ENCODE measurements around the gene SLC25A21.
"Not testable (repeated sequence)": the region's sequence is repeated elsewhere in the genome, so short reads cannot be mapped to it uniquely, and the experiment has no call there.

Gene SLC25A21

DNA sequence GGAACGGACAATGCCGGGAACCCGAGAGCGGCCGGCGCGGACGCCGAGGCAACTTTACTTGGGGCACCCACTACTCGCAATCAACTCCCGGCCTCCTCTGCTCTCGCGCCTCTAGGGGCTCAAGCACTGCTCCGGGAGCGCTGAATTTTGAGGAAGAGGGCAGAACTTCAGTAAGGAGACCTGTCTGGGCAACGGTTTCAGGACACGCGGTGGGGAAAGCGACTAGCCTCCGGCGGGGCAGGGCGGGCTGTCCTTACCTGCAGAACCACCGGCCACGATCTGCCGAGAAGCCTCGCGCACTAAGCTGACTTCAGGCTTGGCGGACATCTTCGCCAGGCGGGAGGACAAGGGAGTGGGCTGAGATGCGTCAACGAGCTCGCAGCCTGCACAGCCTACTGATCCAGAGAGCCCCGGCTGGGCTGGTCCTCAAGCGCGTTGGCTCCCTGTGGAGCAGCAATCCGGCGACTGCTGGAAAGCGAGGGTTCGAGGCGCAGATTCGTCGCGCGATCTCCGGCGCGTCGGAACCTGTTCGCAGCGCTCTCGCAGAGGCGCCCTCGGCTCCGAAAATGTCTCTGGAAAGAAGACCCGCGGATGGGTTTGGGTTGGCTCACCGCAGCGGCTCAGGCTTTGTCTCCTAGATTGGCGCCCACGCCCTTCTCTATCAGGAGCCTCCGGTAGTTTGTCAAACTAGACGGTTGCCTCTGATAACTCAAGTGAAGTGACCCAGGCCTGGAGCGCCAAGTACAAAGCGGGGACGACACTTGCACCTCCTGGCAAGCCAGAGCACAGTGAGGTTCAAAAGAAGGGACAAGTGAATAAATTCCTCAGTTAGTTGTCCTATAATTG lies at the start of gene SLC25A21:
Gene SLC25A21 (minus strand): TSS at position 583 of the 846 bp plus-strand sequence.
- DNase-seq (ENCODE audit: low read depth, low spot score), result peak; percentile 53

- no peak for DNase-seq (ENCODE audit: low read depth, low spot score)
Observed at GRCh38 chr14:37221073-37221472, 48.7 kb upstream of the SLC25A21 start.

DNA sequence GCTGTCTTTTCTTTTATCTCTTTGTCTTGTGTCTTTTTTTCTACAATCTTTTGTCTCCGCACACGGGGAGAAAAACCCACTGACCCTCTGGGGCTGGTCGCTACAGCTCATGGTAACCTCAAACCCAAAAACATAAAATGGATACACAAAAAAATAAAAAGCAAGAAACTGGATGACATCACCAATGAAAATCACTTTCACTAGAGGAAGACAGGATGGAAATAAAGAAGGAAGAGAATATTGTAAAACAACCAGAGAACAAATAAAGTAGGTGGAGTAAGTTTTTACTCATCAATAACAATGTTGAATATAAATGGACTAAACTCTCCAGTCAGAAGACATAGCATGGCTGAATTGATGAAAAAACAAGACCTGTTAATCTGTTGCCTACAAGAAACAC lies 42.9 kb upstream of the SLC25A21 start:
- no peak for DNase-seq (ENCODE audit: low read depth, low spot score)

GRCh38 chr14:37213016-37213415 lies 40.6 kb upstream of the SLC25A21 start:
- no peak for DNase-seq (ENCODE audit: low read depth, low spot score)

- no peak for DNase-seq (ENCODE audit: low read depth, low spot score)
Observed at GRCh38 chr14:37210448-37210847, 38.0 kb upstream of the SLC25A21 start.

DNA sequence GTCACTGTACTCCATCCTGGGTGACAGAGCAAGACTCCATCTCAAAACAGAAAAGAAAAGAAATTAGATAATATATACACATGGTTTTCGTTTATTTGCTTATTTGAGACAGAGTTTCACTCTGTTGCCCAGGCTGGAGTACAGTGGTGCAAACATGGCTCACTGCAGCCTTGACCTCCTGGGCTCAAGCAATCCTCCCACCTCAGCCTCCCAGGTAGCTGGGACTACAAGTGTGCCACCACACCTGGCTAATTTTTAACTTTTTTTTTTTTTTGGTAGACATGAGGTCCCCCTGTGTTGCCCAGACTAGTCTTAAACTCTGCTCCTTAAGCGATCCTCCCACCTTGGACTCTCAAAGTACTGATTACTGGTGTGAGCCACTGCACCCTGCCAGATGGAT lies 37.2 kb upstream of the SLC25A21 start:
- DNase-seq (ENCODE audit: low read depth, low spot score), result not testable (repeated sequence)

DNA sequence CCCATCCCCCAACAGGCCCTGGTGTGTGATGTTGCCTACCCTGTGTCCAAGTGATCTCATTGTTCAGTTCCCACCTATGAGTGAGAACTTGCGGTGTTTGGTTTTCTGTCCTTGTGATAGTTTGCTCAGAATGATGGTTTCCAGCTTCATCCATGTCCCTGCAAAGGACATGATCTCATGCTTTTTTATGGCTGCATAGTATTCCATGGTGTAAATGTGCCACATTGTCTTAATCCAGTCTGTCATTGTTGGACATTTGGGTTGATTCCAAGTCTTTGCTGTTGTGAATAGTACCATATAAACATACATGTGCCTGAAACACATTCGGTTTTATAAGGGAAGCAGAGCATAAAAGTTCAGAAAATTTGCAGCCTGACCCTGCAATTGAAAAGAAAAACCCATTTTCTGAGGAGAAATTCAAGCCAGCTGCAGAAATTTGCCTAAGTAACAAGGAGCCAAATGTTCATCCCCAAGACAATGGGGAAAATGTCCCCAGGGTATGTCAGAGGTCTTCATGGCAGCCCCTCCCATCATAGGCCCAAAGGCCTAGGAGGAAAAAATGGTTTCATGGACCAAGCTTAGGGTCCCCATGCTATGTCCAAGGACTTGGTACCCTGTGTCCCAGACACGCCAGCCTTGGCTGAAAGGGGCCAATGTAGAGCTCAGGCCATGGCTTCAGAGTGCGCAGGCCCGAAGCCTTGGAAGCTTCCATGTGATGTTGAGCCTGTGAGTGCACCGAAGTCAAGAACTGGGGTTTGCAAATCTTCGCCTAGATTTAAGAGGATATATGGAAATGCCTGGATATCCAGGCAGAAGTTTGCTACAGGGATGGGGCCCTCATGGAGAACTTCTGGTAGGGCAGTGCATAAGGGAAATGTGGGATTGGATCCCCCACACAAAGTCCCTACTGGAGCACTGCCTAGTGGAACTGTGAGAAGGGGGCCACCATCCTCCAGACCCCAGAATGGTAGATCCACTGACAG lies 33.5 kb upstream of the SLC25A21 start:
- not testable (repeated sequence) for DNase-seq (ENCODE audit: low read depth, low spot score)

DNA sequence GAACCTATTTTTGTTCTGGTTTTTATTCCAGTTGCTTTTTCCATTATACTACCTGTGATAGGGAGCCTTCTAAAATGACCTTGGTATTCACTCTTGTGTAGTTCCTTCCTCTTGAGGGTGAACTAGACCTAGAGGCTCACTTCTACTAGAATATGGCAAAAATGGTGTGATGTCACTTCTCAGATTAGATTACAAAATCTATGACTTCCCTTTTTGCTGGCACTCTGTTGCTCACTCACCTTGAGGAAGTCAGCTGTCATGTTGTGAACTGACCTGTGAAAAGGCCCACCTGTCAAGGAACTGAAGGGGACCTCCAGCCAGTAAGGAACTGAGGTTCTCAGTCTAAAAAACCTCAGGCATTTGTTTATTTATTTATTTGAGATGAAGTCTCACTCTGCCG lies 31.0 kb upstream of the SLC25A21 start:
- DNase-seq (ENCODE audit: low read depth, low spot score), result no peak

DNA sequence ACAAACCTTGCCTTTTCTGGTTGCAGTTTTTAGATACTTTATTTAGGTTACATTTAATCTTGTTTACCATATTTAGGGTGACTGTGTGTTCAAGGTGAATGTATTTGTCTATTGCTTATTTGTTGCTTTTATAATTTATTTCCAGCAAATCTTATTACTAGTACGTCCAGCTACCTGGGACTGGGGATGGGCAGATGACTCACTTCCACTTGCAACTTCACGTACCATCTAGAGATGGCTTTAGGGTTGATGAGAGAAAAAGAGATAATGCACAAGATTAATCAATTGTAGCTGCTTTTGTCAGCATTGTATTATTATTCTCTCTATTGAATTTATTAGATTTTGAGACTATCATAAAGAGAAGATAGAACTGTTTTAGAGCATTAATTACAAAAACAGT lies 30.4 kb upstream of the SLC25A21 start:
- no peak for DNase-seq (ENCODE audit: low read depth, low spot score)

DNA sequence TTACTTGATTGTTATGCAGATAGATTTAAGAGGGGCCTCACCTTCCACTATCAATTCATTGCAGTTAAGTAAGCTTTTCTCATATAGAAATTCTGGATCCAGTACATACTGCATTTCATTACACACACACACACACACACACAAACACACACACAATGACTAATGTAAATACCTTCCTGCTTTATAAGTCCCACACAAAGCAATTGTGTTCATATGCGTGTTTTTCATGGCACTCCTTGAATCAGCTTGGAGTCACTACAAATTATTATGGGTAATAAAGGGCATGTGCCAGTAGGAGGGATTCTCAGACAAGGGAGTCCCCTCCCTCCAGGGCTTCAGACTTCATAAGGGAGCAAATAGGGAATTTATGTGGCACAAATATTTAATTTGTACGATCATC lies 29.9 kb upstream of the SLC25A21 start:
- no peak for DNase-seq (ENCODE audit: low read depth, low spot score)

GRCh38 chr14:37201724-37202123 lies 29.3 kb upstream of the SLC25A21 start:
- no peak for DNase-seq (ENCODE audit: low read depth, low spot score)

DNA sequence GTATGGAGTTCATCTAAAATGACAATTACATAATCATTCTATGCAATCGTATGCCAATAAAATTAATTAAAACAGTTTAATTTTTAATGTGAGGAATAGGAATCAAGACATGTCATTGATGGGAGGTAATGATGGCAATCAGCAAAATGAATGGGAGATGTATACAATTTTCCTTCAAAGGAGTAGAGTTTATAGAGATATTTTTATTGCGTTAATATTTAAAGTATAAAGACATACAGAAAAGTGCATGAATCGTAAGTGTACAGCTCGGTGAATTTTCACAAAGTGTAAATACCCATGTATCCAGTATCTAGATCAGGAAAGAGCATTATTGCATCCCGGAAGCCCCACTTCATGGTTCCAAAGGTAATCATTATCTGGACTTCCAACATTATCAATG lies 26.5 kb upstream of the SLC25A21 start:
- DNase-seq (ENCODE audit: low read depth, low spot score), result no peak

DNA sequence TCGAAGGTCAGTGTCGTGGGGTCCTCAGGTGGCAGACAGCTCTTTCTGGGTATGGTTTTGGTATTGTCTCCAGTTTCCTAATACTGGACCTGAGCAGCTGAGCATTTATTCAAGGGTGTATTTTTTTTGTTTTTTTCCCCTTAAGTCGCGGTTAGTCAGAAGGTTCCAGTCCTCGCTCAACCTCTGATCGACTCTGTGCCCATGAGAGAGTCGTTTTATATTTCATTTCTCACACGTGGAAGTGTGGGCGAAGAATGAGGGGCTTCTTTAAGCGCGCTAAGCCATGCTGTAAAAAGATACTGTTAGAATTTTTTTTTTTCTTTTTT lies 25.8 kb upstream of the SLC25A21 start:
- no peak for DNase-seq (ENCODE audit: low read depth, low spot score)

GRCh38 chr14:37197421-37198272 lies 25.2 kb upstream of the SLC25A21 start, which contains the start of gene MIPOL1:
Gene MIPOL1, plus strand, starts transcription at chr14:37197937. Its CDS starts 49,952 bp downstream, at chr14:37247889.
- peak; percentile 55 for DNase-seq (ENCODE audit: low read depth, low spot score)

DNA sequence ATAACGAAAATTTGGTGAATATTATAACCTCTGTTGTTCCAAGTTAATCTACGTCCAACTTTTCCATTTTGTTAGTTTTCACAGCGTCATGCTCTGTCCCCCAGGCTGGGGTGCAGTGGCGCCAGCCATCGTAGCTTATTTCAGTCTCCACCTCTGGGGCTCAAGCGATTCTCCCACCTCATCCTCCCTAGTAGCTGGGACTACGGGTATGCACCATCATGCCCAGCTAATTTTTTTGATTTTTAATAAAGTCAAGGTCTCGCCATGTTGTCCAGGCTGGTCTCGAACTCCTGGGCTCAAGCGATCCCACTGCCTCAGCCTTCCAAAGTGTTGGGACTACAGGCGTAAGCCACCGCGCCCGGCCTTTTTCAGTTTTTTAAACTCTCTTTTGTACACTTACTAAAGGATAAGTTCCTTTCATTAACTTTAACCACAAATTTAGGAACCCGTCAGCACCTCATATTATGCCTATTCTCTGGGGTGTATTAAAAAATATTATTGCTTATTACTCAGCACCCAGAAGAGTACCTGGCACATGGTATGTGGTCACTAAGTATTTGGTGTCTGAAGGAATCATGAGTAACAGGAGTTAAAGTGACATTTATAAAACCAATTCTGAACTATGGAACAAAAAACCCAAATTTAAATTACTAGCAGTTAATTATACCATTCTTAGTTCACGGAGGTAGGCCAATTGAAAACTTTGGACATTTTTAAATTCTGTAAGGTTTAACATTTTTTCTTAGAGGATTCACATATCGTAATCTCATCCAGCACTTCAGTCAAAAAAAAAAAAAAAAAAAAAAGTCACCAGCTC lies 24.4 kb upstream of the SLC25A21 start:
- DNase-seq (ENCODE audit: low read depth, low spot score), result no peak

DNA sequence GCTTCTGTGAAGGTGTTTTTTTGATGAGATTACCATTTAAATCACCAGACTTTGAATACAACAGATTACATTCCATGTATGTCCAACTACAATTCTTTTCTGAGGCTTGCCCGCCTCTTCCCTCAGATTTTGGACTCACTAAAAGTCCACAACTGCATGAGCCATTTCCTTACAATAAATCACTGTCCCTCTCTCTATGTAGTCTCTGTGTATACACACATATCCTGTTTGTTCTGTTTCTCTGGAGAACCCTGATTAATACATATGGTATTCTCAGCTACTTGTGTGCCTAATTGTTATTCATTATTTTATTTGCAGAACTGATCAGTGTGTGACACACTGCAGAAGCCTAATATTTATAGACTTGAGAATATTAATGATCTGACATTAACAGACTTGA lies 22.9 kb upstream of the SLC25A21 start:
- no peak for DNase-seq (ENCODE audit: low read depth, low spot score)

DNA sequence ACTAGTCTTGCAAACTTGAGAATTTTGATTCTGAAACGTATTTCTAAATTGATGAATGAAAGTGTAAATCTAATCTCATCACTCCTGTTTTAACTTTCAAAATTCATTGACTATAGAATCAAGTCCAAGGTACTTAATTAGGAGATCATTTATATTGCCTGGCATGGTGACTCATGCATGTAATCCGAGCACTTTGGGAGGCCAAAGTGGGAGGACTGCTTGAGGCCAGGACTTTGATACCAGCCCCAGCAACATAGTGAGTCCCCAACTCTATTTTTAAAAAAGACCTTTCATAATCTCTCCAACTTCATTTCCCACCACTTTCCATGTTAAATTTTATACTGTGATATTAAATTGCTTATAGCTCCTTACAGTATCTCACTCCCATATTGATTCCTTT lies 22.3 kb upstream of the SLC25A21 start:
- DNase-seq (ENCODE audit: low read depth, low spot score), result no peak

DNA sequence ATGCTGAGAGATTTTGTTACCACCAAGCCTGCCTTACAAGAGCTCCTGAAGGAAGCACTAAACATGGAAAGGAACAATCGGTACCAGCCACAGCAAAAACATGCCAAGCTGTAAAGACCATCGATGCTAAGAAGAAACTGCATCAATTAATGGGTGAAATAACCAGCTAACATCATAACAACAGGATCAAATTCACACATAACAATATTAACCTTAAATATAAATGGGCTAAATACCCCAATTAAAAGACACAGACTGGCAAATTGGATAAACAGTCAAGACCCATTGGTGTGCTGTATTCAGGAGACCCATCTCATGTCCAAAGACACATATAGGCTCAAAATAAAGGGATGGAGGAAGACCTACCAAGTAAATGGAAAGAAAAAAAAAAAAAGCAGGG lies 17.3 kb upstream of the SLC25A21 start:
- DNase-seq (ENCODE audit: low read depth, low spot score), result not testable (repeated sequence)

DNA sequence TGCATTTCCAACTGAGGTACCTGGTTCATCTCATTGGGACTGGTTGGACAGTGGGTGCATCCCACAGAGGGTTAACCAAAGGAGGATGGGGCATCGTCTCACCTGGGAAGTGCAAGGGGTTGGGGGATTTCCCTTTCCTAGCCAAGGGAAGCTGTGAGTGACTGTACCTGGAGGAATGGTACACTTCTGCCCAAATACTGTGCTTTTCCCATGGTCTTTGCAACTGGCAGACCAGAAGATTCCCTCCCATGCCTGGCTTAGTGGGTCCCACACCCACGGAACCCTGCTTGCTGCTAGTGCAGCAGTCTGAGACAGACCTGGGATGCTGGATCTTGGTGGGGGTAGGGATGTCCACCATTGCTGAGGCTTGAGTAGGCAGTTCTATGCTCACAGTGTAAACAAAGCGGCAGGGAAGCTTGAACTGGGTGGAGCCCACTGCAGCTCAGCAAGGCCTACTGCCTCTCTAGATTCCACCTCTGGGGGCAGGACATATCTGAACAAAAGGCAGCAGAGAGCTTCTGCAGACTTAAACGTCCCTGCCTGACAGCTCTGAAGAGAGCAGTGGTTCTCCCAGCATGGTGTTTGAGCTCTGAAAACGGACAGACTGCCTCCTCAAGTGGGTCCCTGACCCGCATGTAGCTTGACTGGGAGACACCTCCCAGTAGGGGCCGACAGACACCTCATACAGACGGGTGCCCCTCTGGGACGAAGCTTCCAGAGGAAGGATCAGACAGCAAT lies 15.6 kb upstream of the SLC25A21 start:
- DNase-seq (ENCODE audit: low read depth, low spot score), result not testable (repeated sequence)

- no peak for DNase-seq (ENCODE audit: low read depth, low spot score)
Observed at GRCh38 chr14:37187294-37187693, 14.9 kb upstream of the SLC25A21 start.
